ENCODE measurements around the gene ZNF518B. TPM values are rescaled to one million over a fixed set of nuclear protein-coding genes. Genes with fewer than 3 reads are reported as not detected.

ZNF518B gene
- total RNA-seq, 1 experiment from 2014 or later: 18.4 TPM

GRCh38 chr4:10438924-10439323, 18.3 kb downstream of the ZNF518B start:
- no peak for TF ChIP-seq ZBTB21 (CRISPR knock-in tag; IDR thresholded peaks at IDR 0.05; ENCODE audit: borderline replicate concordance)
- TF ChIP-seq E2F4 (CRISPR knock-in tag; IDR thresholded peaks at IDR 0.05; ENCODE audit: borderline replicate concordance, low read depth): no peak
- TF ChIP-seq MYBL2 (CRISPR knock-in tag; IDR thresholded peaks at IDR 0.05): no peak
- no peak for TF ChIP-seq ZMAT4 (CRISPR knock-in tag; IDR thresholded peaks at IDR 0.05)
- no peak for TF ChIP-seq ZNF512 (CRISPR knock-in tag; IDR thresholded peaks at IDR 0.05; ENCODE audit: borderline replicate concordance)
- TF ChIP-seq, protein P1, sequence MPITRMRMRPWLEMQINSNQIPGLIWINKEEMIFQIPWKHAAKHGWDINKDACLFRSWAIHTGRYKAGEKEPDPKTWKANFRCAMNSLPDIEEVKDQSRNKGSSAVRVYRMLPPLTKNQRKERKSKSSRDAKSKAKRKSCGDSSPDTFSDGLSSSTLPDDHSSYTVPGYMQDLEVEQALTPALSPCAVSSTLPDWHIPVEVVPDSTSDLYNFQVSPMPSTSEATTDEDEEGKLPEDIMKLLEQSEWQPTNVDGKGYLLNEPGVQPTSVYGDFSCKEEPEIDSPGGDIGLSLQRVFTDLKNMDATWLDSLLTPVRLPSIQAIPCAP (CRISPR knock-in tag; IDR thresholded peaks at IDR 0.05): no peak
- TF ChIP-seq TEAD4 (CRISPR knock-in tag; IDR thresholded peaks at IDR 0.05): no peak
- TF ChIP-seq GABPB1 (CRISPR knock-in tag; IDR thresholded peaks at IDR 0.05): no peak
- TF ChIP-seq ZNF416 (CRISPR knock-in tag; IDR thresholded peaks at IDR 0.05): no peak
- no peak for TF ChIP-seq NFE2L1 (CRISPR knock-in tag; IDR thresholded peaks at IDR 0.05)
- no peak for TF ChIP-seq MAX (CRISPR knock-in tag; IDR thresholded peaks at IDR 0.05)
- TF ChIP-seq NFYB (CRISPR knock-in tag; conservative IDR thresholded peaks at IDR 0.05; ENCODE audit: low read depth): no peak
- no peak for TF ChIP-seq ZNF281 (CRISPR knock-in tag; IDR thresholded peaks at IDR 0.05)
- TF ChIP-seq ARID4B (CRISPR knock-in tag; IDR thresholded peaks at IDR 0.05; ENCODE audit: borderline replicate concordance): no peak
- no peak for TF ChIP-seq ZNF396 (CRISPR knock-in tag; IDR thresholded peaks at IDR 0.05; ENCODE audit: borderline replicate concordance)
- Mint-ChIP-seq H3K4me3 (no peak overlapping the region), H3K27ac (no peak overlapping the region), H3K36me3 (peaks cover 15% of the 10 kb centered on the region), H3K4me1 (peaks cover 12% of the 10 kb centered on the region), H3K27me3 (ENCODE audit: low read depth) (no peaks in the 10 kb centered on the region; the same call in 1 of the 2 replicates), H3K9me3 (peaks cover 12% of the 10 kb centered on the region)
- ATAC-seq (no peak), DNase-seq (ENCODE audit: low spot score) (no peak)
- ChIA-PET POLR2A (no interaction called here), CTCF (interaction anchor here (1.0 to 1.1 kb wide), 2 partner anchors 23 to 99 kb away, joined by 3 to 4 read pairs; no protein-coding TSS in a partner anchor)
